Measurements from ENCODE around the gene MRPS34.

The MRPS34 gene

DNA sequence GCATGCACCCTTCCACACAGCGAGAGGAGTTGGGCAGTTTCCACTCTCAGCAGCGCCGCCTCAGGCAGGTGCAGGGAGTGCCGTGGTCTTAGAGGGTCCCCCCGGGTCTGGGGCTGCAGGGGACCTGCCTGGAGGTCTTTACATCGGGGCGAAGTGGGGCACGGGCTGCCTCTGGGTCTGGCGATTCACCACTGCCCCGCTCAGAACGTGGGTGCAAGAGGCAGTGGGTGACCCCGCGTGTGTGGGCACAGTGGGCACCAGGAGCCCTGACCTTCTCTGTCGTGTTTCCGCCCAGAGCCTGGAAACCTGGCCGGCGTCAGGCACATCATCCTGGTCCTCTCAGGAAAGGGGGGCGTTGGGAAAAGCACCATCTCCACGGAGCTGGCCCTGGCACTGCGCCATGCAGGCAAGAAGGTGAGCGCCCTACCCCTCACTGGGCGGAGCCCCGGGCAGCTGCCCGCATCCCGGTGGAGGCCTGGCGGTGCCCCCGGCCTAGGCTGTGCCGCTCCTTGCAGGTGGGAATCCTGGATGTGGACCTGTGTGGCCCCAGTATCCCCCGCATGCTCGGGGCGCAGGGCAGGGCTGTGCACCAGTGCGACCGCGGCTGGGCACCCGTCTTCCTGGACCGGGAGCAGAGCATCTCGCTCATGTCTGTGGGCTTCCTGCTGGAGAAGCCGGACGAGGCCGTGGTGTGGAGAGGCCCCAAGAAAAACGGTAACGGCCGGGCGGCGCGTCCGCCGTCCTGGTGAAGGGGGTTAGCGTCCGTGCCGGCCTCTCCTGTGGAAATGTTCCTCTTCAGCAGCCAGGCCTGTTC is 13.5 kb upstream of the MRPS34 start:
- no peaks in the 10 kb centered on the region for H3K9me3 Mint-ChIP-seq
- H3K27me3 Mint-ChIP-seq (ENCODE audit: low read depth, poor library complexity) = no peaks in the 10 kb centered on the region
- TF ChIP-seq, protein P1, sequence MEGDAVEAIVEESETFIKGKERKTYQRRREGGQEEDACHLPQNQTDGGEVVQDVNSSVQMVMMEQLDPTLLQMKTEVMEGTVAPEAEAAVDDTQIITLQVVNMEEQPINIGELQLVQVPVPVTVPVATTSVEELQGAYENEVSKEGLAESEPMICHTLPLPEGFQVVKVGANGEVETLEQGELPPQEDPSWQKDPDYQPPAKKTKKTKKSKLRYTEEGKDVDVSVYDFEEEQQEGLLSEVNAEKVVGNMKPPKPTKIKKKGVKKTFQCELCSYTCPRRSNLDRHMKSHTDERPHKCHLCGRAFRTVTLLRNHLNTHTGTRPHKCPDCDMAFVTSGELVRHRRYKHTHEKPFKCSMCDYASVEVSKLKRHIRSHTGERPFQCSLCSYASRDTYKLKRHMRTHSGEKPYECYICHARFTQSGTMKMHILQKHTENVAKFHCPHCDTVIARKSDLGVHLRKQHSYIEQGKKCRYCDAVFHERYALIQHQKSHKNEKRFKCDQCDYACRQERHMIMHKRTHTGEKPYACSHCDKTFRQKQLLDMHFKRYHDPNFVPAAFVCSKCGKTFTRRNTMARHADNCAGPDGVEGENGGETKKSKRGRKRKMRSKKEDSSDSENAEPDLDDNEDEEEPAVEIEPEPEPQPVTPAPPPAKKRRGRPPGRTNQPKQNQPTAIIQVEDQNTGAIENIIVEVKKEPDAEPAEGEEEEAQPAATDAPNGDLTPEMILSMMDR (IDR thresholded peaks at IDR 0.05) = no peak
- peaks cover 4% of the 10 kb centered on the region for H3K36me3 Mint-ChIP-seq (ENCODE audit: low read depth)
- peaks cover 22% of the 10 kb centered on the region for H3K4me1 Mint-ChIP-seq
- peak; percentile 3 for DNase-seq
- no peak overlapping the region for H3K4me3 Mint-ChIP-seq
- H3K27ac Mint-ChIP-seq = no peak overlapping the region

DNA sequence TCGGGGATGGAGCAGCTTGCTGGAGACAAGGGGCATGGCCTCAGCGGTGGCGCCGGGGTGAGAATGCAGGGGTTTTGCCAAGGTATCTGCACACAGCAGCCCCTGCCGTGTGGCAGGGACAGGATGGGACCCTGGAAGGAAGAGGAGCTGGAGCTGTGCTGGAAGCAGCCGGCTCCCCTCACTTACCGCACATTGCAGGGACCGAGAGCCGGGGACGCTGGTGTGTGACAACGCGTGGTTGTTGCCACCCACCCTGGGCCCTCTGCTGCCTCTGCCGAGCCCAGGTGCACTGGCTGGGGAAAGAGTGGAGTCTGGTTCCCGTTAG is 12.9 kb upstream of the MRPS34 start:
- Mint-ChIP-seq H3K4me3 (no peak overlapping the region), H3K27ac (no peak overlapping the region), H3K27me3 (ENCODE audit: low read depth, poor library complexity) (no peaks in the 10 kb centered on the region), H3K4me1 (peaks cover 27% of the 10 kb centered on the region), H3K9me3 (no peaks in the 10 kb centered on the region), H3K36me3 (ENCODE audit: low read depth) (peaks cover 4% of the 10 kb centered on the region)
- TF ChIP-seq, protein P1 (IDR thresholded peaks at IDR 0.05) = no peak
- DNase-seq = no peak

DNA sequence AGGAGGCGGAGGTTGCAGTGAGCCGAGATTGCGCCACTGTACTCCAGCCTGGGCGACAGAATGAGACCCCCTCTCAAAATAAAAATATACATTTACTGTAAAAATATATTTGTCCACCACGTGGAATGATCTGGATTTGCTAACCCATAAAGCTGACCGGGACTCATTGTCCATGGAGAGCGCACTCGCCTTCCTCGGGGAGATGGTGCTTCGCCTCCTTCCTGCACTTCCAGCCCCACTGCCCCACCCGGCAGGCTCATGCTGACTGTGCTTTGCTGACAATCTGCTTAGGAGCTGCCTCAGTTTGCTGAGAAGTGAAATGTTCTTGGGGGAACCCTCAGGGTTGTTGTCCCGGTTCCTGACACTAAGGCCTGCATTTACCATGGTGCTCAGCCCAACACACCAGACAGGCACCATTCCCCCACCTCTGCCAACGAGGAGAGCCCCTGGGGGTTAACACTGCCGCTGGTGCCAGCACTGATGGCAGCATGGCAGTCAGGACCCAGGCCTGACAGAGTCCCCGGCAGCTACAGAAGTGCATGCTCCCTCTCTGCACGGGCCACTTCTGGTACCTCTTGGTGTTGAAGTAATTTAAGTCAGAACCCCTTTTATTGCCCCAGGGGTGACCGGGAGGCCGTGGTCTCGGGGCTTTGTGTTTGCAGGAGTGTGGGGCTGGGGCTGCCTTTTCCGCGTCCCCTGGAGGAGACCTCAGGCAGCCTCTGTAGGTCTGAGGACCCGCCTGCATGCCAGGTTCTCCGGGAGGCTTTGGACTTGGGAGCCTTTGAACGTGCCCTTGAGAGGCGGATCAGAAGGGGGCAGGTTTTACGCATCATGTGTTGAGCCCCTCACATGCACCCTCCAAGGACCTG is 12.3 kb upstream of the MRPS34 start:
- peaks cover 4% of the 10 kb centered on the region for H3K36me3 Mint-ChIP-seq (ENCODE audit: low read depth)
- peak; percentile 3 for DNase-seq
- TF ChIP-seq, protein P1 (IDR thresholded peaks at IDR 0.05) = no peak
- H3K27me3 Mint-ChIP-seq (ENCODE audit: low read depth, poor library complexity) = no peaks in the 10 kb centered on the region
- no peak overlapping the region for H3K27ac Mint-ChIP-seq
- peaks cover 27% of the 10 kb centered on the region for H3K4me1 Mint-ChIP-seq
- peak overlapping the region; percentile 68 for H3K4me3 Mint-ChIP-seq
- H3K9me3 Mint-ChIP-seq = no peaks in the 10 kb centered on the region

DNA sequence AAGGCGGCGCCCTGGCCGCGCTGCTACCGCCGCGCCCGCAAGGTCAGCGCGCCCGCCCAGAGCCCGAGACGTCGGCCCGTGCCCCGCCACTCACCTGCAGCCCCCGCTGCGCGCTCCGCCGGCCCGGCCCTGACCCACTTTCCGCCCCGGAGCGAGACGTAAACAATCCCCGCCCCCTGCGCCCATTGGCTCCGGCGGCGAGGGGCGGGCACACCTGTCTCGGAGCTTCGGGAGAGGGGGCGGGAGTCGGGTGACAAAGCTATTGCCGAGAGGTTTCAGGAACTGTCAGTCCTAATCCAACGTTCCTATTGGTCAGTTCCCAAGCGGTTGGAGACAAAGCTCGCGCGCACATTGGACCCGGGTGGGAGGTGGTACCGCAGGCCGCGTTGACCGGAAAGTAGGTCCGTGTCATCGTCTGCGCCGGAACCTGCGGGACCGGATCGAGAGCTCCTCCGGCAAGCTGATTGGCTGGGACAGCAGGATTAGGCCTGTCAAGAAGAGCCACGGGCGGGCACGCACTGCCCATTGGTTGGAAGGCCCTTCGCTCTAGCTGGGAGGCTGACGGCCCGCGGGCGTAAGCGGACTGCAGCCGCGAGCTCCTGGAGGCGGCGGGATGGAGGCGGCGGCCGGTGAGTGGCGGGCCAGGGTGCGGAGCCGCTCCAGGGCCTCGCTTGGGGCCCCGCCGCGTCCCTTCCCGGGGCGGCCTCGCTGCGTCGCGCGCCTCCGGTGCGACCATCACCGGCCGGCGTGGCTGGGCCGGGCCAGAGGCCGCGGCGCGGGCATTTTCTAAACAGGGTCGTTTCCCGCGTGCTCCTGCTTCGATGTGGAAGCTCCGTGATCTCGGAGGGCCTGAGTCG is 9.7 kb upstream of the MRPS34 start, which contains the start of the genes NUBP2 and SPSB3:
TSS of gene NUBP2 (plus strand) at position 553 of the 857 bp plus-strand sequence. CDS start at position 614, 61 bp downstream.
TSS of gene SPSB3 (minus strand) at position 164 of the 857 bp plus-strand sequence. CDS start 1,088 bp downstream, outside the sequence.
- Mint-ChIP-seq H3K27me3 (ENCODE audit: low read depth, poor library complexity) (no peaks in the 10 kb centered on the region), H3K36me3 (ENCODE audit: low read depth) (peaks cover 4% of the 10 kb centered on the region), H3K9me3 (no peaks in the 10 kb centered on the region), H3K4me1 (peaks cover 27% of the 10 kb centered on the region), H3K4me3 (peak within 1 kb of the TSS; percentile 96), H3K27ac (peak within 1 kb of the TSS; percentile 95)
- peak; percentile 97 for DNase-seq
- TF ChIP-seq, protein P1 (IDR thresholded peaks at IDR 0.05) = no peak

DNA sequence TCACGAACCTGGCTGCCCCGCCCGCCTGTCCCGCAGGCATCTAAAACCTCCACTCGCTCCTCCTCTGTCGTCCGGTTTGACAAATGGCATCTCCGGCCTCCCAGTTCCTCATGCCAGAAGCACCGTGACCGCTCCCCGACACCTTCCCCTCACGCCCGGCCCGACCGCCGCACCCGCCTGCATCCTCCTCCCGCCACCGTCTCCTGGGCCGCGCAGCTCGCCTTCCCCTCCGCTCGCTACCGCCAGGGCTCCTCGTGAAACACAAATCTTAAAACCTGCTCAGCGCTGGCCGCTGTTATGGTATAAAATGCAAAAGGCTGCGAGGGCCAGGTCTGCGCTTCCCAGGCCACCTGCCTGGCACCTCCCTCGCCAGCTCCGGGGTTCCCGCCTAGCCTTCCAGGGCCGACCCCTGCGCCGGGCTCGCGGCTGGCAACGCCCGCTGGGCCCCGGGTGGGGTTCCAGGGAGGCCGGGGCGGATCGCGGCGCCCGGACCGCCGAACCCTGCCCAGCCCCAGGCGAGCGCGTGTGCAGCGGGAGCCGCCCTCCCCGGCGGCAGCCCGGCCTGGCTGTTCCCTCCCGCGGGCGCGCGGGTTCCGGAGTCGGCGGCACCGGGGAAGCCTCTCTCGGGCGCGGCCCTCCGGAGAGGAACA is 8.9 kb upstream of the MRPS34 start:
- H3K27ac Mint-ChIP-seq = peak overlapping the region; percentile 64
- peak overlapping the region; percentile 96 for H3K4me3 Mint-ChIP-seq
- peak; percentile 61 for DNase-seq
- peaks cover 27% of the 10 kb centered on the region for H3K4me1 Mint-ChIP-seq
- TF ChIP-seq, protein P1 (IDR thresholded peaks at IDR 0.05) = no peak
- no peaks in the 10 kb centered on the region for H3K9me3 Mint-ChIP-seq
- H3K27me3 Mint-ChIP-seq (ENCODE audit: low read depth, poor library complexity) = no peaks in the 10 kb centered on the region
- peaks cover 4% of the 10 kb centered on the region for H3K36me3 Mint-ChIP-seq (ENCODE audit: low read depth)
